GM15510 (cell line): ENCODE results near the gene SPATA31D3.
"Not testable (repeated sequence)": the region's sequence is repeated elsewhere in the genome, so short reads cannot be mapped to it uniquely, and the experiment has no call there.

Experiments
- POLR2A ChIP-seq: IDR thresholded peaks from 3 replicates; pipeline ENCODE4 v1.6.1; 2011; ENCODE audit warnings: borderline replicate concordance; ENCODE audit not compliant: insufficient read length; ENCODE audit errors: extremely low read depth

SPATA31D3 gene

DNA sequence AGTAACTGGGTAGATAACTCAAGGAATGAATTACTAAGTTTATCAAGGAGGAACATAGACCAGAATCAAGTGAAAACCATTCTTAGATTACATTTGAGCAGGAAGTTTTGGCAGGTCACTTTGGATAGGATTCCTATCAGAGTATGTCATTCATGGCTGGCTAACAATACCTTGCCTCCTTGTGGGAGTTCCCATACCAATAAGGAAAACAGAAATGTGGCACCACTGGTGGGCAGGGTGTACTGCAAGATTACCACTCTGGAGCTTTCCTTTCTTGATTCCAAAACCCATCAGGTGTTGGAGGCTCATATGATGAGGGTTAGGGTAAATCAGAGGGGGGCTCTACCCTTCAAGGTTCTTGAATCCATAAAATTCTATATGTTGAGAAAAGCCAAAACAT lies 26.7 kb downstream of the SPATA31D3 start:
- no peak for TF ChIP-seq POLR2A

DNA sequence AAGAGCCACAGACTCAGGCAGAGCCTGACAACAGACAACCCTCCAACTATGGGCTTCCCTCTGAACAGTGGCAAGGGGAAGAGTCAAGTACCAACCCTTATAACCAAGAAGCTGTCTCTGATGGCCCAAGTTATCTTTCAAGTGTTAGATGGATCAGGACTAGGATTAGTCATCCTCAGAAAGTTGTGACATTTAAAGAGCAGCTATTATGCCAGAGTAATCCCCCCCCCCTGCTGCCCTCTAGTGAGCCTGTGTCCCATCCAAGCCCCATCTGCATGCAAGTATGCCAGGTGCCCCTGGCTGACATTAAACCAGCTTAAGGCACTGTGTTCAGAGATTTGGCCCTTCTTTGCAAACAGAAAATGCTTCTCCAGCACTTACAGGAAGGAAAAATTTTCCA lies 28.4 kb downstream of the SPATA31D3 start:
- no peak for TF ChIP-seq POLR2A

DNA sequence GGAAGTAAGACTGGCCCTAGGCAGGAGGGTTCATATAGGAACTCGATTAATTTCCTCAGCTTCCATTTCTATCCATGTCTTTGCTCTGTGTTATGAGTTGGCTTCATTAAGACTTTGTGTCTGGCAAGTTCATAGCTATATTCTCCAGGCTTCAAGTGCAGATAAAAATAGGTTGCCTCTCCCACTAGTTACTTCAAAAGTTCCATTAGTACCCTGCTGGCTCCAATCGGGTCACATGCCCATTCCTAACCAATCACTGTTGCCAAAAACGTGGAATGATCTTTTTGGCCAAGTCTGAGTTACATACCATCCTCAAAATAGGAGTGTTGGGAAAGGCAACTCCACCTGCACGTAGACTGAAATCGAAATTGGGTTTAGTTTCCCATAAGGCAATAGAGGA lies 31.5 kb downstream of the SPATA31D3 start:
- no peak for TF ChIP-seq POLR2A

DNA sequence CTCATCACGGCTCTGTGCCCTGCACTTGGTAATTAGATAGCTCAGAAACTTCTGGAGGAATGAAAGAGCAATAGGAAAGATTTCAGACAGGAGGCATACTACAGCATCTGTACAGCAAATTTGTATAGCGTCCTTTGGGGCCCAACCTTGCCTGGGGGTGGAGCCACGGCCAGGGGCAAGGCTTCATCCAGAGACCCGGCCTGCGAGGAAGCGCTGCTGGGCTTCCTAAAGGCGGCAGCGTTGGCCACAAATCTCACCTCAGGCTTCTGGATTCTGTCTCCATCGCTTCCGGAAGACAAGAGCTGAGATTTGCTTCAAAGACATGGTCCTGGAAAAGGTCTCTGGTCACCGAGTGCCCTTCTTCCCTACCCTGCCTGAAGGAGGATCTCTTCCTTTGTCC lies 33.1 kb downstream of the SPATA31D3 start:
- no peak for TF ChIP-seq POLR2A

DNA sequence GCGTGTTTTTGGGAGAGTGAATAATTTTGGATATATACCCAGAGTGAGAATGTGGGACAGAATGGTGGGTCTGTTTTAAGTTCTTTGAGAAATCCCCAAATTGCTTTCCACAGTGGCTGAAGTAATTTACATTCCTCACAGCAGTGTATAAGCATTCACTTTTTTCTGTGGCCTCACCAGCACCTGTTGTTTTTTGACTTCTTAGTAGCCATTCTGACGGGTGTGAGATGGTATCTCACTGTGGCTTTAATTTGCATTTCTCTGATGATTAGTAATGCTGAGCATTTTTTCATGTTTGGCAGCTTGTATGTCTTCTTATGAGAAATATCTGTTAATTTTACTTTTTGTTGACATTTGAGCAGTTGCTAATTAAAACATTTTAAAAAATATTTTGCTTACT lies 35.9 kb downstream of the SPATA31D3 start:
- TF ChIP-seq POLR2A, result no peak

DNA sequence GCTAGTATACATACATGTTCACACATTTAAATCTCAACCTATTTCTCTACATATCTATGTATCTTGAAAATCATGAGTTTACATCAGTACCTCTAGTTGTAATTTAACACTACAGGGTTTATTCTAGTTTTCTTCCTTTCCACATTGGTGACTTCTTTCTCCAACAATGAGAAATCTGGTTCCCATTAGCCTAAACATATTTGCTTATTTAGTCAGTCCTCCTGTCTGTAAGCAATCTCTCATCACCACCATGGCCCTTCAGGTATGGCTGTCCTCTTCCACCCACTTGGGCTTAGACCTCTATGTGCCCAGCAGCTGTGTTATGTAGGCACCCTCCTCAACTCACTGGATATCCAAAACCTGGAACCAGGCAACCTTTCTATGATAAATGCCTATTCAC lies 37.3 kb downstream of the SPATA31D3 start:
- TF ChIP-seq POLR2A, result no peak

DNA sequence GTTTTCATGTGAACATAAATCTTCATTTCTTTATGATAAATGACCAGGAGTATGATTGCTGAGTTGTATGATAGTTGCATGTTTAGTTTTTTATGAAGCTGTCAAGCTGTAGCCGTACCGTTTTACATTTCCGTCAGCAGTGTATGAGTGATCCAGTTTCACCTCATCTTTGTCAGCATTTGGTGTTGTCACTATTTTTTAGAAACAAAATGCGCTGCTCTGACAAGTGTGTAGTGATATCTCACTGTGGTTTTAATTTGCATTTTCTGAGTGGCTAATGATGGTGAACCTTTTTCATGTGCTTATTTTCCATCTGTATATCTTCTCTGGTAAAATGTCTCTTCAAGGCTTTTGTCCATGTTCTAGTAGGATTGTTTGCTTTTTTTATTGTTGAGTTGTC lies 38.6 kb downstream of the SPATA31D3 start:
- TF ChIP-seq POLR2A, result no peak

DNA sequence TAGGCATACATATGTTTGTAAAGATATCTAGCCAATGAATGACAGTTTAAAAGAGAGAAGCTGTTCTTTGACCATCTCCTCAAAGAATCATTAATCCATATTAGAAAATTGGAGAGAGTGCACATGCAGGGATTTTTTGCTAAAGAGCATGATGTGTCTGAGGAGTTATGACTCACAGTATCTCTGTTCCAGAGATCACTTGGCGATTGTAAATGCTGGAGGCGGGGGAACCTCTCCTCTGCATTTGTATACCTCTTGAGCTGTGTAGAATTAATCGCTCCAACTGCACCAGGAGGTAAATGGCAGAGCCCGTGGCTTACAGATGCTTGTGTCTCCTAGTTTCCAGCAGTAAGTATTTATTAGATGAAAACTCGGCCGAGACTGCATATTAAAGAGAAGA lies 41.6 kb downstream of the SPATA31D3 start:
- TF ChIP-seq POLR2A, result no peak

DNA sequence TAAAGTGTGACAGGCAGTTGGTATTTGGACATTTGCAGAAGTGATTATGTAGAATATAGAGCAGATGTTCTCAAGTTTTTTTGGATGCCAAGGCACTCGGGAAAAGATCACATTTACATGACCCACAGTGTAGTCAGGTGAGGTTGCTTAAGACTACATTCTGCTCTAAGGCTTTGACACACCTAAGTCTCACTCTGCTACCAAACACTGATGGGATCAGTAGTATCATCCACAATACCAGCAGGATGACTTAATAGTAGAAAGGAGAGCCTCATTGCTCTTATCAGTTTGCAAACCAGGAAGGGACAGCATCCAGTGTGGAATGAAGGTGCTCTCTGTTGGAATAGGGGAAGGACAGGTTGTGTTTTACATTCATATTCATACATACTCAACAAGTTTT lies 42.8 kb downstream of the SPATA31D3 start:
- TF ChIP-seq POLR2A, result no peak

DNA sequence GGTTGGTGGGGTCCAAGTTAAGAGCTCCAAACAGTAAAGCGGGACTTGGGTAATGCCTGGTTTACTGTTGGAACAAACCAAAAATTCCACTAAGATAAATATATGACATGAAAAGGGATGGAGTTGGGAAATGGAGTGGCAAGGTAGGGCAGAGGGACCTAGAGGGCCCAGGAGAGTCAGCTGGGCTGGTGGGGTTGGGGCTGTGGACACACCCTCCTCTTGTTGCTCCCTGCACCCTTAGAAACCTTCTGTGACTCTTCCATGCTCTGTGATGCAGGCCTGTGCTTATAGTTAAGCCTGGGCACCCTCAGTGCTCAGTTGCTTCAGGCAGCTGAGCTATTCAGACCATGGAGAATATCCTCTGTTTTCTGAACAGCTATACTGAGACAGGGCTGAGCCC lies 45.2 kb downstream of the SPATA31D3 start, which contains the start of gene SPATA31D1:
Gene SPATA31D1, plus strand, starts transcription at position 301 of the 400 bp plus-strand sequence. Its CDS starts 47 bp downstream, at position 348.
- TF ChIP-seq POLR2A, result not testable (repeated sequence)

DNA sequence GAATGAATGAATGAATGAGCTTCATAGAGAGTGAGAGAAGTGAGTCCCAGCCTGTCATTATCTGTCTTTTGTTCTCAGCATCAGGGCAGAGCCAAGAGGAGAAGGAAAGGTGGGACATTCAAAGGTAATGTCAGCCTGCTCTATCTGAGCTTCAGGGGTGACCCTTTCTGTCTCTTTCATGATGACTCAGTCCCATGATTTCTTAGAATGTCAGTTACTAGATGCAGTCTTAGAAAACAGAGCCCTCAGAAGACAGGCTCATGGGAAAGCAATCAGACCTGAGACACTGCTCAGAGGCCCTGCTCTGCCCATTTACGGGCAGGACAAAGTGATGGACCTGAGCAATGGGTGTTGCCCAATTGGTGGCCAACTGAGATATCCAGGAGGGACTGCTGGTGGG lies 46.4 kb downstream of the SPATA31D3 start:
- TF ChIP-seq POLR2A, result no peak

DNA sequence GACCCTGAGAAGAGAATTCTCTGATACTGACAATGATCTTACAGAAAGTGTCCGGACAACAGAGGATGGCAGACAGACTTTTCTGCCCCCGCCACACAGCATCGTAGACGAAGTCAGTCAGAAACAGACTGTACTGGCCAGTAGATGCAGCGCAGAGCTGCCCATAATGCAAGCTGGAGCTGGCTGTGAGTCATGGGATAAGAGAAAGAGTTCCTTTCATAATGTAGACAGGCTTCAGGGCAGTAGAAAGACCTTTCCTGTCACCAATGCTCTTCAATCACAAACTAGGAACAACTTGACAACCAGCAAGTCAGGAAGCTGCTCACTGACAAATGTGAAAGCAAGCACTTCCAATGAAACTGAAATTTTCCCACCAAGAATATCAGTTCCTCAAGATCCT lies 50.4 kb downstream of the SPATA31D3 start:
- TF ChIP-seq POLR2A, result no peak
